RWPE1 (cell line): Measurements from ENCODE around the gene SIRT5.

Source experiments
- CTCF ChIA-PET: fragments of 350-600 bp; sonication (Branson Sonifier 250); formaldehyde crosslinking; extraction: SDS; loops from one replicate; lab custom pipeline; 2021; lab: Yijun Ruan, JAX
- POLR2A ChIA-PET: fragments of 400-600 bp; formaldehyde crosslinking; extraction: SDS; loops from one replicate; lab custom pipeline; 2020; ENCODE audit warnings: antibody characterized with exemption; ENCODE audit not compliant: low non-redundant PET; lab: Yijun Ruan, JAX
- DNase-seq: peaks from one replicate; pipeline ENCODE4 v3.0.0; 2012; ENCODE audit warnings: low spot score
- H3K27ac ChIP-seq: fragments of 450-650 bp; 2 replicates; pipeline ENCODE4 v1.5.1; 2017
- CTCF ChIP-seq: fragments of 450-650 bp; conservative IDR thresholded peaks from 2 replicates; pipeline ENCODE4 v1.5.1; 2017; ENCODE audit warnings: low read depth, mild to moderate bottlenecking

Gene SIRT5

GRCh38 chr6:13593720-13594119 is 19.3 kb downstream of the SIRT5 start:
- TF ChIP-seq CTCF, result no peak
- H3K27ac ChIP-seq, result no peak overlapping the region
- ChIA-PET CTCF (no interaction called here), POLR2A (no interaction called here)
- no peak for DNase-seq

- DNase-seq, result no peak
- CTCF ChIA-PET, result no interaction called here
- POLR2A ChIA-PET, result no interaction called here
Measured at GRCh38 chr6:13597073-13597472, 22.7 kb downstream of the SIRT5 start.

GRCh38 chr6:13600036-13600435 is 25.6 kb downstream of the SIRT5 start:
- no peak for DNase-seq
- TF ChIP-seq CTCF, result no peak
- ChIA-PET CTCF (no interaction called here), POLR2A (no interaction called here)
- H3K27ac ChIP-seq, result no peak overlapping the region

More at GRCh38 chr6:13597073-13597472, 22.7 kb downstream of the SIRT5 start:
- H3K27ac ChIP-seq, result no peak overlapping the region
- TF ChIP-seq CTCF, result no peak

- POLR2A ChIA-PET, result no interaction called here
- no peak overlapping the region for H3K27ac ChIP-seq
- TF ChIP-seq CTCF, result no peak
- CTCF ChIA-PET, result interaction anchor here (0.5 to 1.0 kb wide), 3 partner anchors 11 to 232 kb away, joined by 3 read pairs; partner anchors contain the start of gene NOL7
- DNase-seq, result no peak
Measured at GRCh38 chr6:13604135-13604534, 29.7 kb downstream of the SIRT5 start.

GRCh38 chr6:13604546-13605416 is 30.4 kb downstream of the SIRT5 start:
- H3K27ac ChIP-seq, result no peak overlapping the region
- TF ChIP-seq CTCF, result no peak
- ChIA-PET CTCF (interaction anchor here (0.5 to 1.0 kb wide), 3 partner anchors 11 to 233 kb away, joined by 3 read pairs; partner anchors contain the start of gene NOL7), POLR2A (no interaction called here)
- no peak for DNase-seq

GRCh38 chr6:13605634-13606033 is 31.2 kb downstream of the SIRT5 start:
- DNase-seq, result no peak
- TF ChIP-seq CTCF, result no peak
- no peak overlapping the region for H3K27ac ChIP-seq
- ChIA-PET POLR2A (no interaction called here), CTCF (no interaction called here)
